SK-N-MC (cell line): ENCODE data around the gene GRB2.
A peak's percentile ranks its signal among the peaks of the same experiment; 100 is the strongest.
"Not testable (repeated sequence)": the region's sequence is repeated elsewhere in the genome, so short reads cannot be mapped to it uniquely, and the experiment has no call there.

Experiments used
- DNase-seq: peaks from one replicate; pipeline ENCODE4 v3.0.0-alpha.2; 2011; ENCODE audit warnings: low read depth, low spot score
- H3K27ac ChIP-seq: fragments of 200-600 bp; sonication (generic); 2 replicates; pipeline ENCODE4 v1.5.1; 2016; ENCODE audit warnings: mixed run types
- H3K36me3 ChIP-seq: fragments of 200-600 bp; sonication (generic); 2 replicates; pipeline ENCODE4 v1.6.1; 2017; ENCODE audit warnings: antibody characterized with exemption, low read length, mixed read lengths; ENCODE audit not compliant: insufficient read depth
- H3K4me3 ChIP-seq: fragments of 200-600 bp; sonication (generic); 2 replicates; pipeline ENCODE4 v1.5.1; 2016
- H3K9ac ChIP-seq: fragments of 200-600 bp; sonication (generic); 2 replicates; pipeline ENCODE4 v1.8.0; 2017; ENCODE audit warnings: mixed run types, mixed read lengths; ENCODE audit not compliant: insufficient read length
- H3K9me3 ChIP-seq: fragments of 200-600 bp; sonication (generic); 2 replicates; pipeline ENCODE4 v1.6.1; 2017; ENCODE audit warnings: low read depth, mild to moderate bottlenecking, antibody characterized with exemption, low read length, moderate library complexity, mixed read lengths
- EZH2 ChIP-seq: fragments of 200-600 bp; sonication (generic); IDR thresholded peaks from one replicate; pipeline ENCODE4 v1.6.1; 2017; ENCODE audit warnings: antibody characterized with exemption
- FOXP2 ChIP-seq: optimal IDR thresholded peaks from 2 replicates; pipeline ENCODE3; 2011; ENCODE audit warnings: mild to moderate bottlenecking, moderate library complexity; ENCODE audit not compliant: insufficient read depth; ENCODE audit errors: extremely low read length, control extremely low read depth
- POLR2AphosphoS5 ChIP-seq: IDR thresholded peaks from 2 replicates; pipeline ENCODE4 v1.6.1; 2012; ENCODE audit warnings: mild to moderate bottlenecking, low read depth, low read length, borderline replicate concordance

Gene GRB2

GRCh38 chr17:75352079-75352569, 53.4 kb downstream of the GRB2 start:
- Histone ChIP-seq H3K9me3 (no peaks in the 10 kb centered on the region), H3K9ac (no peak overlapping the region), H3K27ac (peak overlapping the region; percentile 70; the same call in 1 of the 2 replicates), H3K36me3 (no peaks in the 10 kb centered on the region), H3K4me3 (no peak overlapping the region)
- no peak for DNase-seq
- TF ChIP-seq POLR2AphosphoS5, result no peak
- no peak for TF ChIP-seq EZH2
- no peak for TF ChIP-seq FOXP2

- Histone ChIP-seq H3K9ac (no peak overlapping the region), H3K4me3 (no peak overlapping the region), H3K36me3 (no peaks in the 10 kb centered on the region), H3K27ac (no peak overlapping the region), H3K9me3 (no peaks in the 10 kb centered on the region)
- no peak for TF ChIP-seq EZH2
- TF ChIP-seq POLR2AphosphoS5, result no peak
- TF ChIP-seq FOXP2, result no peak
- DNase-seq, result no peak
Measured at GRCh38 chr17:75350706-75351105, 54.8 kb downstream of the GRB2 start.

- Histone ChIP-seq H3K27ac (no peak overlapping the region), H3K9me3 (no peaks in the 10 kb centered on the region), H3K9ac (no peak overlapping the region), H3K4me3 (no peak overlapping the region), H3K36me3 (no peaks in the 10 kb centered on the region)
- TF ChIP-seq EZH2, result no peak
- TF ChIP-seq FOXP2, result no peak
- TF ChIP-seq POLR2AphosphoS5, result no peak
- DNase-seq, result no peak
Measured at GRCh38 chr17:75350029-75350428, 55.4 kb downstream of the GRB2 start.

- TF ChIP-seq FOXP2, result no peak
- no peak for TF ChIP-seq POLR2AphosphoS5
- no peak for TF ChIP-seq EZH2
- DNase-seq, result no peak
- no peaks in the 10 kb centered on the region for H3K36me3 ChIP-seq
- H3K9me3 ChIP-seq, result no peaks in the 10 kb centered on the region
- no peak overlapping the region for H3K27ac ChIP-seq
- H3K4me3 ChIP-seq, result no peak overlapping the region
- no peak overlapping the region for H3K9ac ChIP-seq
Measured at GRCh38 chr17:75349589-75349988, 55.9 kb downstream of the GRB2 start.

GRCh38 chr17:75348386-75349012, 57.0 kb downstream of the GRB2 start:
- Histone ChIP-seq H3K9me3 (no peaks in the 10 kb centered on the region), H3K36me3 (no peaks in the 10 kb centered on the region), H3K4me3 (no peak overlapping the region), H3K9ac (no peak overlapping the region), H3K27ac (no peak overlapping the region)
- no peak for TF ChIP-seq POLR2AphosphoS5
- DNase-seq, result no peak

GRCh38 chr17:75346906-75347305, 58.6 kb downstream of the GRB2 start:
- no peaks in the 10 kb centered on the region for H3K9me3 ChIP-seq
- H3K9ac ChIP-seq, result no peak overlapping the region
- TF ChIP-seq FOXP2, result no peak
- no peak for TF ChIP-seq EZH2
- no peak for TF ChIP-seq POLR2AphosphoS5
- DNase-seq, result no peak
- H3K27ac ChIP-seq, result no peak overlapping the region
- H3K4me3 ChIP-seq, result no peak overlapping the region
- no peaks in the 10 kb centered on the region for H3K36me3 ChIP-seq

GRCh38 chr17:75346368-75346767, 59.1 kb downstream of the GRB2 start:
- H3K36me3 ChIP-seq, H3K9me3 ChIP-seq, DNase-seq, H3K4me3 ChIP-seq, H3K9ac ChIP-seq, H3K27ac ChIP-seq: not testable (repeated sequence)

- TF ChIP-seq POLR2AphosphoS5 (no peak), FOXP2 (no peak), EZH2 (no peak)
- no peak overlapping the region for H3K27ac ChIP-seq
- no peak overlapping the region for H3K4me3 ChIP-seq
- no peaks in the 10 kb centered on the region for H3K9me3 ChIP-seq
- no peaks in the 10 kb centered on the region for H3K36me3 ChIP-seq
- H3K9ac ChIP-seq, result no peak overlapping the region
- no peak for DNase-seq
Measured at GRCh38 chr17:75345514-75346167, 59.8 kb downstream of the GRB2 start.

- Histone ChIP-seq H3K27ac (no peak overlapping the region), H3K9ac (no peak overlapping the region), H3K4me3 (no peak overlapping the region), H3K36me3 (no peaks in the 10 kb centered on the region), H3K9me3 (no peaks in the 10 kb centered on the region)
- TF ChIP-seq EZH2, result no peak
- TF ChIP-seq POLR2AphosphoS5, result no peak
- no peak for TF ChIP-seq FOXP2
- no peak for DNase-seq
Measured at GRCh38 chr17:75344666-75345065, 60.8 kb downstream of the GRB2 start.
